Stimulated activated CD8-positive, alpha-beta memory T cell treated with anti-CD3 and anti-CD28 coated beads, Interleukin-12 subunit alpha, Interleukin-12 subunit beta, amount 100 ng/mL, for 24 hours (primary cell): ENCODE measurements around the gene LUC7L2.
"Not testable (repeated sequence)": the region's sequence is repeated elsewhere in the genome, so short reads cannot be mapped to it uniquely, and the experiment has no call there.

Experiments used
- DNase-seq: peaks from one replicate; pipeline ENCODE4 v3.0.0-alpha.2; 2020; ENCODE audit errors: extremely low read depth

LUC7L2 gene

DNA sequence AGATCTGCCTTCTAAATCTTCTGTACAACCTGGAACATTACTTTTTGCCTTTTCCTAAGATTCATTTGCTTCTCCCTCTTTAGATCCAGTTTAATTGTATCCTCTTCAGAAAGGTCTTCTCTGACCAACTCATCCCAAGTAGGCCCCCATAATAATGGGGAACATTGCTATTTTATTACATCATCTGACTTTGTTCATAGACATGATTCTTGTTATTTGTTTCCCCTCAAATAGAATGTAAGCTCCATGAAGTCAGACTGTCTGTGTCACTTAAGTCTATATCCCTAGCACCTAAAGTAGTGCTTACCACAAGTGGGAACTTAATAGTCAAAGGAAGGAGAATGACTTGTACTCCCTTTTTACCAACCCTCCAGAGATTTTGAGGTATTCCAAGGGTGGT is 37.5 kb downstream of the LUC7L2 start:
- no peak for DNase-seq

DNA sequence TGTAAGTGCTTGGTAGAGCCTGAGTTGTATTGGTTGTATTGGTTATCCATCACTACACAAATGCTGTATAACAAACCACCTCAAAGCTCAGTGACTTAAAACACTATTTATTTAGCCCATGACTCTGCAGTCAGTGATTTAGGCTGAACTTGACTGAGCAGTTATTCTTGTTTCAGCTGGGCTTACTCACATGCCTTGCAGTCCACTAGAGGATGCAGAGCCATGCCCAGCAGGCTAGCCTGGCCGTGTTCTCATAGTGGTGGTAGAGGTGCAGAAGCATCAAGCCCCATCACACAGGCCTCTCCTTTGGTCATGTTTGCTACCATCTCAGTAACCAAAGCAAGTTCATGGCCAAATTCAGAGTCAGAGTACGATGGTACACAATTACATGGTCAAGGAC is 43.9 kb downstream of the LUC7L2 start:
- DNase-seq: no peak

DNA sequence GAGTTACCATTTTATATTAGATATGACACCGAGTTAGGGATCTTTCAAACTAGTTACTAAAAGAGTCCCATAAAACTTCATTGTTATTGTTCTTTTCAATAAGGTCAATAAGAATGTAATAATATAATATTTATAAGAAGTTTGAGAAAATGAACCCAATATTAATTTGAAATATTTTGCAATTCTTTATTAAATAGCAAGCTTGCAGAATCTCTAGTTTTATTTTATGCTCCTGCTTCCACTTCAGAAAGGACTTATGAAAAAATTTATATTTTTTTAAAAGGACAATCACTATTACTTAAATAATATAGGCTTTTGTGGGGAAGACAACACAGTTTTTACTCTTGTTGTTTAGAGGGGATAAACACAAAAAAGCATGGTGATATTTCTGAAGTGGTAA is 47.9 kb downstream of the LUC7L2 start:
- DNase-seq: no peak

DNA sequence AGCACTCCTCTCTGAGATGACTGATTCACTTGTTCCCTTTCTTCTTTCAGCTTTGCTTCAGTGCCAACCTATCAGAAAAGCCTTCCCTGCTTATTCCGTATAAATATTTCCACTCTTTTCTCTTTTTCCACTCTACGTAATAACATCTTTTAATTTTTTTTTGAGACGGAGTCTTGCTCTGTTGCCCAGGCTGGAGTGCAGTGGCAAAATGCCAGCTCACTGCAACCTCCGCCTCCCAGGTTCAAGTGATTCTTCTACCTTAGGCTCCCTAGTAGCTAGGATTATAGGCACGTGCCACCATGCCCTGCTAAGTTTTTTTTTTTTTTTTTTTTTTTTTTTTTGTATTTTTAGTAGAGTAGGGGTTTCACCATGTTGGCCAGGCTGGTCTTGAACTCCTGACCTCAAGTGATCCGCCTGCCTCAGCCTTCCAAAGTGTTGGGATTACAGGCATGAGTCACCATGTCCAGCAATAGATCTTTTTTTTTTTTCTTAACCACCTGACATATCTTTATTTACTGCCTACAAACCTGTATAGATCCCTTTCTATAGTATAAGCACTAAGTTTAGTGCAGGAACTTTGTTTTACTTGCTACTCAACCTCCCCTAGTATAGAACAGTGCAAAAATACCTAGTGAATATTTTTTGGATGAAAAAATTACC is 55.2 kb downstream of the LUC7L2 start:
- not testable (repeated sequence) for DNase-seq

DNA sequence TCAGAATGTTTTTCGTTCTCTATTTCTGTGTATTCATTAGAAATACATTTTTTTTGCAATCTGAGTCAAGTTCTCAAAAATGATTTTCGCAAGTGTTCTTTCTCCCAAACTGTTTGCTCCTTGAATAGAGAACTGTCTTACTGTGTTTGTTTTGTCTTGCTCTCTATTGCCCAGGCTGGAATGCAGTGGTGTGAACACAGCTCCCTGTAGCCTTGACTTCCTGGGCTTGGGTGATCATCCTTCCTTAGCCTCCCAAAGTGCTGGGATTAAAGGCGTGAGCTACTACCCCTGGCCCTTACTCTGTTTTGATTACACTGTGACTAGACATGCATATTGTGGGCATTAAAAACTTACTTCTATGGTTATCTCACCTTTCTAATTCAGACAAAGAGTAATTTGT is 56.7 kb downstream of the LUC7L2 start:
- DNase-seq: no peak

- no peak for DNase-seq
Observed at GRCh38 chr7:139417478-139417877, 57.8 kb downstream of the LUC7L2 start.

- no peak for DNase-seq
Observed at GRCh38 chr7:139421123-139421522, 61.4 kb downstream of the LUC7L2 start.

- DNase-seq: no peak
Observed at GRCh38 chr7:139422126-139422525, 62.4 kb downstream of the LUC7L2 start.

DNA sequence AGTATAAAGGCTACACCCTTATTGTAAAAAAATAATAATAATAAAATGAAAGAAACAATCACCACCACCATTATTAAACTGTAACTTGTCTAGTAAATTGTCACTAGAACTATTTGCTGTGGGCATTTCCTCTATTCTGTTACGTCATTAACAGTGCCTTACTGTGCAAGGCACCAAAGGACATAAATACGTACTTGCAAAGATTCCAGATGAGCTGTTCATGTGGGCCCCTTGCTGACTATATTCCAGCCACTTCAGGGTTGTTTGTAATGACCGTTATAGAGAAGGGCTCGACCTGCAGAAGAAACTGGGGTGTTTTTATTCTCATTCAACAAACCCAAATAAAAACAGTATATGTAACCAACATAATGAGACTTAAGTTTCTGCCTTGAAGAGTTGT is 63.4 kb downstream of the LUC7L2 start:
- DNase-seq: no peak

DNA sequence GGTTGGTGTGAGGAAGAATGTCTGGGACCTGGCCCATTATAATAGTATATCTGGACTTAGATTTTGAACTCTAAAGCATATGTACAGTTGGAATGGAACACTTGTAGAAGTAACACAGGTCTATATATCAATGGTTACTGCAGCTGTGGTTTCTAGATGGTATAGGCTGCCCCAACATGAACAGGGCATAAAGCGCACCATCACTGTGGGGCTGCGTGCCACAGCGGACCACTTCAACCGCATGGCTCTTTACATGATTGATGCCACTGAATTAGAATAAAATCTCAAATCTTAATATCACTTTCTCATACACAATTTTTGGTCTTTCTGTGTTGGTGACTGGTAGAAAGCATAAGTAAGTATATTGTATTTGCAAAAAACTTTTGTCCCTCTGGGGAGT is 64.3 kb downstream of the LUC7L2 start:
- no peak for DNase-seq

DNA sequence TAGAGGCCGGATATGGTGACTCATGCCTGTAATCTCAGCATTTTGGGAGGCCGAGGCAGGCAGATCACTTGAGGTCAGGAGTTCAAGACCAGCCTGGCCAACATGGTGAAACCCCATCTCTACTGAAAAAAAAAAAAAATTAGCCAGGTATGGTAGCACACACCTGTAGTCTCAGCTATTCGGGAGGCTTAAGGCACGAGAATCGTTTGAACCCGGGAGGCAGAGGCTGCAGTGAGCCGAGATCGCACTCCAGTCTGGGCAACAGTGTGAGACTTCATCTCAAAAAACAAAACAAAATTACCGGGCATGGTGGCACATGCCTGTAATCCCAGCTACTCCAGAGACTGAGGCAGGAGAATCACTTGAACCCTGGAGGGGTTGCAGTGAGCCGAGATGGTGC is 66.0 kb downstream of the LUC7L2 start:
- not testable (repeated sequence) for DNase-seq

DNA sequence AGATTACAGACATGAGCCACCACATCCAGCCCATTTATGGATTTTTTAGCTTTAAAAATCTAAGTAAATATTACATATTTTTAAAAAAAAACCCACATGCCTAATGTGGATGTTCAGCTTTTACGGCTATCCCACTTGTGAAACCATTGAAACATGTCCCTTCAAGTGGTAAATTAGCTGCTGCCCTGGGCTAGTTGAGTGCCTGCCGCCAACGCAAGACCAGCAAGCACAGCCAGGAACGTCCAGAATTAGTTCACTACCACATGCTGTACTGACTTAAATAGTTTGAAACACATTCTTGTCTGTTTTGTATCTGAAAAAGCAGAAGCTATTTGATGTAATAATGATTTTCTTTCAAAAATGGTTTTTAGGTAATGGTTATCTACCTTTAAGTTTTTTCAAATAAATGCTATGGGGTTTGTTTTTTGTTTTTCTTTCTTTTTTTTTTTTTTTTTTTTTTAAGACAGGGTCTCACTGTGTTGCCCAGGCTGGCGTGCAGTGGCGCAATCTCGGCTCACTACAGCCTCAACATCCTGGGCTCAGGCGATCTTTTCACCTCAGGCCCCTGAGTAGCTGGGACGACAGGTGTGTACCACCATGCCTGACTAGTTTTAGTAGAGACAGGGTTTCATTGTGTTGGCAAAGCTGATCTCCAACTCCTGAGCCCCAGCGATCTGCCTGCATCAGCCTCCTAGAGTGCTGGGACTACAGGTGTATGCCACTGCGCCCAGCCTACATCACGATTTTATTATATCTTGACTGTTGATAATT is 66.7 kb downstream of the LUC7L2 start:
- DNase-seq: no peak

- DNase-seq: no peak
Observed at GRCh38 chr7:139427029-139427420, 67.3 kb downstream of the LUC7L2 start.

DNA sequence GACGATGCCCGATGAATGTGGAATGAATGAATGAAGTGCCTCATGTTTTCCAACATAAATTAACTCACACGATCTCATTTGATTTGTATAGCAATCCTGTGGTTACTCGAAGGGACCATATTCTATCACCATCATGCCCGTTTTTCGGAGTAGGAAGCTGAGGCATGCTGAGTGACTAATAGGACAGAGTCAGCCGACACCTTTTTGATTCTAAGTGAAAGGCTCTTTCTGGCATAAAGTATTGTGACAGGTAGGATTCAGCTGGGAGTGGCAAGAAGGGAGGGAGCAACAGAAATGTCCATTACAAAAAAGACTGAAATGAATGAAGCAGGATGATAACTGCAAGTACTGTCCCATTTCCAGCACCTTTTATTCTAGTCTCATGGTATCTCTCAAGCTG is 68.1 kb downstream of the LUC7L2 start:
- no peak for DNase-seq

GRCh38 chr7:139429735-139430134 is 70.0 kb downstream of the LUC7L2 start:
- not testable (repeated sequence) for DNase-seq

DNA sequence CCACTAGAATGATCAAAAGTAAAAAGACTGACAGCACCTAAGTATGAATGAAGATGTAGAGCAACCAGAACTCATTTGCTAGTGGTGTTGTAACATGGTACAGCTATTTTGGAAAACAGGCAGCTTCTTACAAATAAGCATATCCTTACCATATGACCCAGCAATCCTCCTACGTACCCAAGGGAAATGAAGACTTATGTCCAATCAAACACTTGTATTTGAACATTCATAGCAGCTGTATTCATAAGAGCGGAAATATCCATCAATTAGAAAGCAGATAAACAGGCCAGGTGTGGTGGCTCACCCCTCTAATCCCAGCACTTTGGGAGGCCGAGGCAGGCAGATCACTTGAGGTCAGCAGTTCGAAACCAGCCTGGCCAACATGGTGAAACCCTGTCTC is 70.7 kb downstream of the LUC7L2 start:
- DNase-seq: no peak

DNA sequence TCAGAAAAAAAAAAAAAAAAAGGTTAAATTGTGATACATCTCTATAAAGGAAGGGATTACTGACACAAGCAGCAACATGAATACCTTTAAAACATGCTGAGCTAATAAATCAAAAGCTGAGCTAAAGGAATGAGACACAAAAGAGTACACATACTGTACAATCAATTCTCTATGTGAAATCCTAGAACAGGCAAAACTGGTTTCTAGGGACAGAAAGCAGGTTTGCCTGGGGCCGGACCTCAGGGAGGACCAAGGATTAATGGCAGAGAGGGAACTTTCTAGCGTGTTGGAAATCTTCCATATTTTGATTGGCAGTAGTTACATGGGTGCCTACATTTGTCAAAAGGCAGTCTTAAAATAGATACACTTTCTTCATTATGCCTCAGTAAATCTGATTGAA is 71.3 kb downstream of the LUC7L2 start:
- DNase-seq: no peak

- DNase-seq: no peak
Observed at GRCh38 chr7:139431459-139431858, 71.8 kb downstream of the LUC7L2 start.

DNA sequence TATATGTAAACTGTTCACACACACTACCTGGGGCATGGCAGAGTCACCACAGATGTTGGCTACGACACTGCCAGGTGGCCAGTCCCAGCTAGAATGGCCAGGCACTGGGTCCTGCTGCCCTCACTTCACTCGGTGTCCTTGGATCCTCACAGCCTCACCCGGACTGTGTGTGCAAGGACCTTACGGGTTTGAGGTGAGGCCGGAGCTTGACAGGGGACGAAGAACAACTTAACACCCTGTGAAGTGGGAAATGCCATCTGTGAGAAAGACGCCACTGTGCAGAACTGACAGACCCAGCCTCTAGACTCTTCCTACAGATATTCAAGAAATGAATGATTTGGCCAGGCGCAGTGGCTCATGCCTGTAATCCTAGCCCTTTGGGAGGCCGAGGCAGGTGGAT is 77.1 kb downstream of the LUC7L2 start:
- no peak for DNase-seq

GRCh38 chr7:139439375-139439774 is 79.7 kb downstream of the LUC7L2 start:
- no peak for DNase-seq

- DNase-seq: no peak
Observed at GRCh38 chr7:139441961-139442360, 82.3 kb downstream of the LUC7L2 start.

DNA sequence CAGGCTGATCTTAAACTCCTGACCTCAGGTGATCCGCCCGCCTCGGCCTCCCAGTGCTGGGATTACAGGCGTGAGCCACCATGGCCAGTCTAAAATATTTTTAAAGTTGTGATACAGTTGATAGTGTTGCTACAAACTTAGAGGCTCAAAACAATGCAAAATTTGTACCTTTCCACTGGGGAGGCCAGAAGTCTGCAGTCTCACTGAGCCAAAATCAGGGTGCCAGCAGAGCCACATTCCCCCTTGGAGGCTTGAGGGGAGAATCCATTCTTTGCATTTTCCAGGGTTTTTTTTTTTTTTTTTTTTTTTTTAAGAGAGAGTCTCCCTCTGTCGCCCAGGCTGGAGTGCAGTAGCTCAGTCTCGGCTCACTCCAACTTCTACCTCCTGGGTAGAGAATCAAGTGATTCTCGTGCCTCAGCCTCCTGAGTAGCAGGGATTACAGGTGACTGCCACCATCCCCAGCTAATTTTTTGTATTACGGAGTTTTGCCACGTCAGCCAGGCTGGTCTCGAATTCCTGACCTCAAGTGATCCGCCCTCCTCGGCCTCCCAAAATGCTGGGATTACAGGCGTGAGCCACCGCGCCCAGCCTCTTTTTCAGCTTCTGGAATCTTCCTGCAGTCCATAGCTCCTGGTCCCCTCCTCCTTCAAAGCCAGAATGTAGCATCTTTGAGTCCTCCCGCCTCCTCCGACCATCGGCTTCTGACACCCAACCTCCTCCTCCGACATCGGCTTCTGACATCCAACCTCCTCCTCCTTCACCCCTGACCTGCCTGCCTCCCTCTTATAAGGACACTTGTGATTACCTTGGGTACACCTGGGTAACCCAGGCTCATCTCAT is 86.6 kb downstream of the LUC7L2 start:
- DNase-seq: no peak

- no peak for DNase-seq
Observed at GRCh38 chr7:139450851-139451250, 91.2 kb downstream of the LUC7L2 start.
